Measurements from ENCODE around the gene CLDN22.

DNA sequence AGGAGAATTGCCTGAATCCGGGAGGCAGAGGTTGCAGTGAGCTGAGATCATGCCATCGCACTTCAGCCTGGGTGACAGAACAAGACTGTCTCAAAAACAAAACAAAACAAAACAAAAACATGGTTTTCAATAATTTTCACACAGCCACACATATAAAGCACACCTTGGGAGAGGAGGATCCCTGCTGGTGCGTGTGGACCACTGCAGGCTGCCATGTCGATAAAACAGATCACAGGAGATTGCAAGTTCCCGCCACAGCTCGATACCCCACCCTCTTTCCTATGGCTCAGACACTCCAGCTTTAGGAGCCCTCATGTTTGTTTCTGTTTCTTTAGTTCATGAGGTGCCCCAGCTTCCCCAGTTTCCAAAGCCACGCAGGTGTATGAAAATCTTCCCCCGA is 33.5 kb upstream of the CLDN22 start:
- TF ChIP-seq SPI1 (IDR thresholded peaks at IDR 0.05; ENCODE audit: borderline replicate concordance, low read depth) (no peak), GABPA (IDR thresholded peaks at IDR 0.05; ENCODE audit: low read depth) (no peak)

Data from HL-60 (cell line).